ENCODE measurements around the gene MYCN. TPM values are rescaled to one million over a fixed set of nuclear protein-coding genes. Genes with fewer than 3 reads are reported as not detected.

The MYCN gene
- total and polyA plus RNA-seq, 2 of the 13 experiments (the other 11 are each of a cell fraction or from before 2014, with no cell fraction given) = not detected

- Histone ChIP-seq H2AFZ (ENCODE audit: low read length) (no peak overlapping the region), H3K4me2 (ENCODE audit: low read depth, low read length) (no peak overlapping the region), H3K9me3 (ENCODE audit: low read length) (peaks cover 18% of the 10 kb centered on the region), H4K20me1 (ENCODE audit: insufficient read depth, low read length) (no peaks in the 10 kb centered on the region), H3K9ac (ENCODE audit: insufficient read depth, low read depth, low read length) (no peak overlapping the region), H3K4me3 (replicated peaks in 1 of 3; ENCODE audit: insufficient read depth in 1 of 3, low read depth in 2 of 3, low read length in 3 of 3) (no peak overlapping the region), H3K4me1 (ENCODE audit: insufficient read depth, low read length) (no peaks in the 10 kb centered on the region), H3K36me3 (replicated peaks in 1 of 2; ENCODE audit: control insufficient read depth in 1 of 2, insufficient read depth in 2 of 2, low read length in 2 of 2) (no peaks in the 10 kb centered on the region), H3K27me3 (ENCODE audit: control insufficient read depth in 1 of 2, insufficient read depth in 2 of 2, low read length in 2 of 2) (0 out of 5 replicates have a peak, but pooled peaks cover 0 to 4% of the 10 kb centered on the region in 2 experiments), H3K27ac (ENCODE audit: extremely low read length, insufficient read depth, low read length) (no peak overlapping the region), H3K79me2 (ENCODE audit: insufficient read depth, low read length) (no peaks in the 10 kb centered on the region)
- ChIA-PET CTCF (ENCODE audit: low intra/inter-chr PET ratio, low total read pairs) (no interaction called here), POLR2A (no interaction called here)
- in situ Hi-C loops (cut with HindIII; ENCODE audit: extremely low pct_ligation_motif_present, low pct_unique_long_range_greater_than_20kb) (no loop called here), intact Hi-C loops (cut with micrococcal nuclease; ENCODE audit: unreplicated experiment) (no loop called here)
- ATAC-seq (no peak), FAIRE-seq (no peak), DNase-seq (ENCODE audit: low spot score) (no peak)
- no TSS peak for BruUV-seq (replicated peaks)
- WGBS (ENCODE audit: low lambda C conversion rate) = 56% methylated on average over 5 of the region's 5 CpGs
- TF ChIP-seq NAIF1 (CRISPR knock-in tag; IDR thresholded peaks at IDR 0.05; ENCODE audit: borderline replicate concordance) (no peak), MTF1 (CRISPR knock-in tag; IDR thresholded peaks at IDR 0.05) (no peak), ZBTB37 (CRISPR knock-in tag; IDR thresholded peaks at IDR 0.05) (no peak), EHMT2 (IDR thresholded peaks at IDR 0.05; ENCODE audit: borderline replicate concordance, low read depth, low read length) (no peak), CREB1 (IDR thresholded peaks at IDR 0.05) (no peak), CREB1 (CRISPR knock-in tag; IDR thresholded peaks at IDR 0.05) (no peak), ZSCAN30 (CRISPR knock-in tag; IDR thresholded peaks at IDR 0.05) (no peak), HIVEP1 (CRISPR knock-in tag; IDR thresholded peaks at IDR 0.05) (no peak), TOE1 (CRISPR knock-in tag; IDR thresholded peaks at IDR 0.05) (no peak), BORCS8-MEF2B (CRISPR knock-in tag; IDR thresholded peaks at IDR 0.05) (no peak), NCOA1 (CRISPR knock-in tag; IDR thresholded peaks at IDR 0.05) (no peak), ZNF770 (CRISPR knock-in tag; IDR thresholded peaks at IDR 0.05) (no peak), ZNF737 (CRISPR knock-in tag; IDR thresholded peaks at IDR 0.05; ENCODE audit: borderline replicate concordance) (no peak), MED1 (CRISPR knock-in tag; IDR thresholded peaks at IDR 0.05) (no peak)
- TF ChIP-seq, protein P1, sequence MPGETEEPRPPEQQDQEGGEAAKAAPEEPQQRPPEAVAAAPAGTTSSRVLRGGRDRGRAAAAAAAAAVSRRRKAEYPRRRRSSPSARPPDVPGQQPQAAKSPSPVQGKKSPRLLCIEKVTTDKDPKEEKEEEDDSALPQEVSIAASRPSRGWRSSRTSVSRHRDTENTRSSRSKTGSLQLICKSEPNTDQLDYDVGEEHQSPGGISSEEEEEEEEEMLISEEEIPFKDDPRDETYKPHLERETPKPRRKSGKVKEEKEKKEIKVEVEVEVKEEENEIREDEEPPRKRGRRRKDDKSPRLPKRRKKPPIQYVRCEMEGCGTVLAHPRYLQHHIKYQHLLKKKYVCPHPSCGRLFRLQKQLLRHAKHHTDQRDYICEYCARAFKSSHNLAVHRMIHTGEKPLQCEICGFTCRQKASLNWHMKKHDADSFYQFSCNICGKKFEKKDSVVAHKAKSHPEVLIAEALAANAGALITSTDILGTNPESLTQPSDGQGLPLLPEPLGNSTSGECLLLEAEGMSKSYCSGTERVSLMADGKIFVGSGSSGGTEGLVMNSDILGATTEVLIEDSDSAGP (CRISPR knock-in tag; IDR thresholded peaks at IDR 0.05; ENCODE audit: borderline replicate concordance) = no peak
- TF ChIP-seq, protein P2, sequence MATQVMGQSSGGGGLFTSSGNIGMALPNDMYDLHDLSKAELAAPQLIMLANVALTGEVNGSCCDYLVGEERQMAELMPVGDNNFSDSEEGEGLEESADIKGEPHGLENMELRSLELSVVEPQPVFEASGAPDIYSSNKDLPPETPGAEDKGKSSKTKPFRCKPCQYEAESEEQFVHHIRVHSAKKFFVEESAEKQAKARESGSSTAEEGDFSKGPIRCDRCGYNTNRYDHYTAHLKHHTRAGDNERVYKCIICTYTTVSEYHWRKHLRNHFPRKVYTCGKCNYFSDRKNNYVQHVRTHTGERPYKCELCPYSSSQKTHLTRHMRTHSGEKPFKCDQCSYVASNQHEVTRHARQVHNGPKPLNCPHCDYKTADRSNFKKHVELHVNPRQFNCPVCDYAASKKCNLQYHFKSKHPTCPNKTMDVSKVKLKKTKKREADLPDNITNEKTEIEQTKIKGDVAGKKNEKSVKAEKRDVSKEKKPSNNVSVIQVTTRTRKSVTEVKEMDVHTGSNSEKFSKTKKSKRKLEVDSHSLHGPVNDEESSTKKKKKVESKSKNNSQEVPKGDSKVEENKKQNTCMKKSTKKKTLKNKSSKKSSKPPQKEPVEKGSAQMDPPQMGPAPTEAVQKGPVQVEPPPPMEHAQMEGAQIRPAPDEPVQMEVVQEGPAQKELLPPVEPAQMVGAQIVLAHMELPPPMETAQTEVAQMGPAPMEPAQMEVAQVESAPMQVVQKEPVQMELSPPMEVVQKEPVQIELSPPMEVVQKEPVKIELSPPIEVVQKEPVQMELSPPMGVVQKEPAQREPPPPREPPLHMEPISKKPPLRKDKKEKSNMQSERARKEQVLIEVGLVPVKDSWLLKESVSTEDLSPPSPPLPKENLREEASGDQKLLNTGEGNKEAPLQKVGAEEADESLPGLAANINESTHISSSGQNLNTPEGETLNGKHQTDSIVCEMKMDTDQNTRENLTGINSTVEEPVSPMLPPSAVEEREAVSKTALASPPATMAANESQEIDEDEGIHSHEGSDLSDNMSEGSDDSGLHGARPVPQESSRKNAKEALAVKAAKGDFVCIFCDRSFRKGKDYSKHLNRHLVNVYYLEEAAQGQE (IDR thresholded peaks at IDR 0.05; ENCODE audit: borderline replicate concordance in 1 of 2, low read depth in 1 of 2, low read length in 2 of 2) = no peak
These were observed 39.1 kb upstream of the MYCN start for GRCh38 chr2:15901095-15901807.

Data from HepG2 (cell line).